DOHH2 (cell line): ENCODE measurements around the gene SLC6A11.

Experiments
- H3F3A ChIP-seq: fragments of 200-600 bp; sonication (generic), shearing (Covaris generic); 2 replicates; pipeline ENCODE4 v1.6.0; 2016; ENCODE audit warnings: antibody characterized with exemption, mild to moderate bottlenecking; ENCODE audit not compliant: control insufficient read depth, insufficient read depth
- H3K27ac ChIP-seq: fragments of 200-600 bp; sonication (generic); 2 replicates; pipeline ENCODE4 v1.5.1; 2014; ENCODE audit warnings: low read depth, mild to moderate bottlenecking, low read length, moderate library complexity
- H3K27me3 ChIP-seq: fragments of 200-600 bp; sonication (generic); 2 replicates; pipeline ENCODE4 v1.6.1; 2014; ENCODE audit warnings: mild to moderate bottlenecking, low read length, mixed read lengths; ENCODE audit not compliant: control insufficient read depth
- H3K36me3 ChIP-seq: fragments of 200-600 bp; sonication (generic); 2 replicates; pipeline ENCODE4 v1.6.1; 2014; ENCODE audit warnings: mild to moderate bottlenecking, low read length, moderate library complexity, mixed read lengths; ENCODE audit not compliant: control insufficient read depth
- H3K4me1 ChIP-seq: fragments of 200-600 bp; sonication (generic); 2 replicates; pipeline ENCODE4 v1.6.1; 2014; ENCODE audit warnings: mild to moderate bottlenecking, low read length, mixed read lengths; ENCODE audit not compliant: control insufficient read depth
- H3K4me2 ChIP-seq: fragments of 200-600 bp; sonication (generic); 2 replicates; pipeline ENCODE4 v1.6.0; 2014; ENCODE audit warnings: mild to moderate bottlenecking, low read length, moderate library complexity
- H3K4me3 ChIP-seq: fragments of 200-600 bp; sonication (generic); 2 replicates; pipeline ENCODE4 v1.5.1; 2014; ENCODE audit warnings: mild to moderate bottlenecking, low read length, mixed read lengths
- H3K79me2 ChIP-seq: fragments of 200-600 bp; sonication (generic); 2 replicates; pipeline ENCODE4 v1.6.1; 2014; ENCODE audit warnings: mild to moderate bottlenecking, low read length, mixed read lengths; ENCODE audit not compliant: control insufficient read depth
- H3K9me2 ChIP-seq: fragments of 200-600 bp; sonication (generic); replicated peaks from 2 replicates; pipeline ENCODE4 v1.6.1; 2014; ENCODE audit warnings: mild to moderate bottlenecking, low read length, mixed read lengths; ENCODE audit not compliant: control insufficient read depth
- H3K9me3 ChIP-seq: fragments of 200-600 bp; sonication (generic); 2 replicates; pipeline ENCODE4 v1.6.1; 2014; ENCODE audit warnings: antibody characterized with exemption, low read length, mixed read lengths; ENCODE audit not compliant: control insufficient read depth, insufficient read depth
- H4K20me1 ChIP-seq: fragments of 200-600 bp; sonication (generic); 2 replicates; pipeline ENCODE4 v1.6.0; 2014; ENCODE audit warnings: low read depth, mild to moderate bottlenecking, antibody characterized with exemption, low read length, moderate library complexity; ENCODE audit not compliant: control insufficient read depth, insufficient read depth
- CTCF ChIP-seq: fragments of 200-600 bp; sonication (generic); IDR thresholded peaks from one replicate; pipeline ENCODE4 v1.5.1; 2014; ENCODE audit warnings: antibody characterized with exemption, mild to moderate bottlenecking, low read depth, low read length; ENCODE audit not compliant: poor library complexity, severe bottlenecking
- EZH2phosphoT487 ChIP-seq: fragments of 200-600 bp; sonication (generic); IDR thresholded peaks from 2 replicates; pipeline ENCODE4 v1.6.1; 2017; ENCODE audit warnings: borderline replicate concordance, mild to moderate bottlenecking, antibody characterized with exemption, low read length, moderate library complexity, mixed read lengths

SLC6A11 gene

GRCh38 chr3:10945683-10946287, 129.8 kb downstream of the SLC6A11 start:
- Histone ChIP-seq H3K27me3 (no peaks in the 10 kb centered on the region), H3K9me2 (no peaks in the 10 kb centered on the region), H3K4me2 (no peak overlapping the region), H4K20me1 (no peaks in the 10 kb centered on the region), H3K9me3 (peaks cover 11% of the 10 kb centered on the region), H3F3A (no peaks in the 10 kb centered on the region), H3K4me1 (no peaks in the 10 kb centered on the region), H3K27ac (no peak overlapping the region), H3K4me3 (no peak overlapping the region), H3K36me3 (no peaks in the 10 kb centered on the region), H3K79me2 (no peaks in the 10 kb centered on the region)
- TF ChIP-seq CTCF (peak; percentile 94), EZH2phosphoT487 (no peak)

- no peaks in the 10 kb centered on the region for H3K36me3 ChIP-seq
- no peaks in the 10 kb centered on the region for H3F3A ChIP-seq
- no peak overlapping the region for H3K27ac ChIP-seq
- no peaks in the 10 kb centered on the region for H3K79me2 ChIP-seq
- H3K27me3 ChIP-seq = no peaks in the 10 kb centered on the region
- TF ChIP-seq CTCF = no peak
- H3K4me1 ChIP-seq = no peaks in the 10 kb centered on the region
- no peaks in the 10 kb centered on the region for H3K9me2 ChIP-seq
- no peaks in the 10 kb centered on the region for H4K20me1 ChIP-seq
- H3K9me3 ChIP-seq = peaks cover 11% of the 10 kb centered on the region
- H3K4me2 ChIP-seq = no peak overlapping the region
- H3K4me3 ChIP-seq = no peak overlapping the region
Measured at GRCh38 chr3:10946526-10946925, 130.5 kb downstream of the SLC6A11 start.

GRCh38 chr3:10948326-10948725, 132.3 kb downstream of the SLC6A11 start:
- Histone ChIP-seq H3K4me3 (no peak overlapping the region), H3K36me3 (no peaks in the 10 kb centered on the region), H3K4me2 (no peak overlapping the region), H3K9me3 (no peaks in the 10 kb centered on the region), H3K9me2 (no peaks in the 10 kb centered on the region), H3F3A (no peaks in the 10 kb centered on the region), H3K4me1 (no peaks in the 10 kb centered on the region), H3K27ac (no peak overlapping the region), H3K79me2 (no peaks in the 10 kb centered on the region), H4K20me1 (no peaks in the 10 kb centered on the region), H3K27me3 (no peaks in the 10 kb centered on the region)
- no peak for TF ChIP-seq EZH2phosphoT487
- TF ChIP-seq CTCF = no peak

GRCh38 chr3:10949197-10949596, 133.2 kb downstream of the SLC6A11 start:
- no peaks in the 10 kb centered on the region for H3K9me3 ChIP-seq
- no peak overlapping the region for H3K4me2 ChIP-seq
- no peaks in the 10 kb centered on the region for H3K27me3 ChIP-seq
- no peak overlapping the region for H3K27ac ChIP-seq
- no peaks in the 10 kb centered on the region for H3F3A ChIP-seq
- H3K79me2 ChIP-seq = no peaks in the 10 kb centered on the region
- H3K36me3 ChIP-seq = no peaks in the 10 kb centered on the region
- no peaks in the 10 kb centered on the region for H4K20me1 ChIP-seq
- no peaks in the 10 kb centered on the region for H3K9me2 ChIP-seq
- H3K4me1 ChIP-seq = no peaks in the 10 kb centered on the region
- no peak for TF ChIP-seq EZH2phosphoT487
- TF ChIP-seq CTCF = no peak
- H3K4me3 ChIP-seq = no peak overlapping the region
